C1 segment of cervical spinal cord (tissue), 14 donors: Measurements from ENCODE around the gene EDEM3.
A peak's percentile ranks its signal among the peaks of the same experiment; 100 is the strongest.
"Not testable (repeated sequence)": the region's sequence is repeated elsewhere in the genome, so short reads cannot be mapped to it uniquely, and the experiment has no call there.

Experiments
- DNase-seq, 14 donors: peaks; one replicate each; lab custom pipeline; 2025; lab: John Stamatoyannopoulos, UW

The EDEM3 gene

DNA sequence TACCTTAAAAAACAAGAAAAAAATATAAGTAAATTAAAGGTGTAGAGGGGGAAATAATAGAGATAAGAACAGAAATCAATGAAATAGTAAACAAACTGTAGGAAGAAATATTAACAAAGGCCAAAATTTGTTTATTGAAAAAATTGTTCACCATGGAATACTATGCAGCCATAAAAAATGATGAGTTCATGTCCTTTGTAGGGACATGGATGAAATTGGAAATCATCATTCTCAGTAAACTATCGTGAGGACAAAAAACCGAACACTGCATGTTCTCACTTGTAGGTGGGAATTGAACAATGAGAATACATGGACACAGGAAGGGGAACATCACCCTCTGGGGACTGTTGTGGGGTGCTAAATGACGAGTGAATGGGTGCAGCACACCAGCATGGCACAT is 75.2 kb downstream of the EDEM3 start:
- not testable (repeated sequence) for DNase-seq

DNA sequence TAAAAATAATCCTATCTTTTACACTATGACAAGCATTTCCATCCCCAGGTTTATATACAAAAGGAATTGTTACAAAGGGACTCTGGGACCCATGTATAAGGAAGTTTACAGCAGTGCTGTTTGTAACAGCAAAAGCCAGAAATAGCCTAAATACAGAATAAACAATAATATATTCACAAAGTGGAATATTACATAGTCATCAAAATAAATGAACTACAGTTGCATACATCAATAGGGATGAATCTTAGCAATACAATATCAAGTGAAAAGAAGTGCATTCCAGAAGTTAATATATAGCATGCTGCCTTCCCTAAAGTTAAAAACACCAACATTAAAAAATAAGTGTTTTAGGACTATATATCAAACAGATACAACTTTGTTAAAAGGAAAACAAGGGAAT is 77.3 kb downstream of the EDEM3 start:
- no peak for DNase-seq

DNA sequence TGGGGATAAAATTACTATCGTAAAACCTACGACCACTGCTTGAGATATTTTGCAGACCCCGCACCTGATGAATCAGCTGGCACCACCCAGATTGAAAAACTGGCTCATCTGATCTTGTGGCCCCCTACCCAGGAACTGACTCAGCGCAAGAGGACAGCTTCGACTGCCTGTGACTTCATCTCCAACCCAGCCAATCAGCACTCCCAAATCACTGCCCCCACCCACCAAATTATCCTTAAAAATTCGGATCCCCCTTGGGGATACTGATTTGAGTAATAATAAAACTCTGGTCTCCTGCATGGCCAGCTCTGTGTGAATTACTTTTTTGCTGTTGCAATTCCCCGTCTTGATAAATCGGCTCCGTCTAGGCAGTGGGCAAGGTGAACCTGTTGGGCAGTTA is 81.4 kb downstream of the EDEM3 start:
- no peak for DNase-seq

DNA sequence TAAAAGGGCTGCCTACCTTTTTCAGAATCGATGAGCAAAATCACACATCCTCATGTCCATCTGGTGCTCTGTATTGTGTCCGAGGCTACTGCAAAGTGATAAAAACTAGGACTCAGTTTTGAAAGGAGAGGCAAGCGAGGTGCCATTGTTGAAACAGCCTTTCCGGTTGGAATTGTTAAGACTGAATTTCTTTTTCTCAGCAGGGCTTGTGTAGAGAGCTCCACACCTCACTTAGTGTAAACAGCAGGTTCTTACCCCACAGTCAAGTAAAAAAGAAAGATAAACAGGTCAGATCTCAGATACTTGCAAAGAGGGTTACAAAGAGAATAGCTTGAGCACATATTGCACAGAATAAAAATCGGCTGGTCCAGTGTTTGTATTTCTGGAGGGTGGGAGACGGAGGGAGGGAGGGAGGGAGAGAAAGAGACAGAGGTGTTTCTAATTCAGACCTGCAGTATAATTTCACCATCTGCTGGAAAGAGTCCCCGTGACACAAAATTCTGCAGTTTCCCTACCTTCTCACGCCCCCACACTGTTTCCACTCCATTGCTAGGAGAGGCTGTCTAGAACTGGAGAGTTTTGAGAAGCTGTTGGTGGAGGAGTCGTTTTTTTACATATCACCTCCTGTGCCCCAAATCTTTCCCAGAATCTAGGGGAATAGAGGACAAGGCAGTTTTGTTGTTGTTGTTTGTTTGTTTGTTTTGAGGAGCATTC is 82.5 kb downstream of the EDEM3 start:
- DNase-seq, result peak in 1 of 14 donors; percentile 54

DNA sequence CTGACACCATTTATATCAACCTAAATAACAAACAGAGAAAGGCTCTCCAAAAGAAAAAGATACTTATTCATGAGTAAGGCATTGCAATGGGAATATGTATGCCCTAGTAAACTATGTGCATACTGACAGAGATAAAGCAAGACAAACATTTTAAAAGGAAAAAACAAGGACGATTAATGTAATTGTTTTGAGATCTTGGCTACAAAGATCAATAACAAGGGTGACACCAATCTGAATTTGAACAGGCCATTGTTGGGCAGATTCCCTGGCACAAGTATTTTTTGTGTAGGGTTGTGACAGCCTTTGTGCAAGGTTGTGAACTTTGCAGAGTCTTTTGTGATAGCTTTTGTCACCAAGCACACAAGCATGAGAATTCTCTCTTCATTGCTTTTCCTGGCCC is 85.3 kb downstream of the EDEM3 start:
- no peak for DNase-seq

DNA sequence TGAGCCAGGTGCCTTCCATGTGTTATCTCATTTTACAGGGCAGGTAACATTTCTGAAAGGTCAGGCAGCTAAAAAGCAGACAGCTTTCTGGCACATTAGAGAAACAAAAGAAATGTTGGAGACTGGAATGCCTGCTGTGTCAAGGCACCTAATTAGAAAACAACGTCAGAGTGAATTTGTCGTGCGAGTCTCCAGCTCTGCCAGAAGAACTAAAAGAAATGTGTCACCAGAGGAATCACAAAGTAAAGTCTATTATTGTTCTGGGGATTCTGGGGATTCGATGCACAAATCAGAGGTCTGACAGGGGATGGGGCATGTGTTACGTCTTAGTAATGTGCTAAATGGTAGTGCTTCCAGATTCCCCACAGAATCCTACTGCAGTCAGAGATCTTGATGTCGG is 89.3 kb downstream of the EDEM3 start:
- peak in 1 of 14 donors; percentile 23 for DNase-seq

DNA sequence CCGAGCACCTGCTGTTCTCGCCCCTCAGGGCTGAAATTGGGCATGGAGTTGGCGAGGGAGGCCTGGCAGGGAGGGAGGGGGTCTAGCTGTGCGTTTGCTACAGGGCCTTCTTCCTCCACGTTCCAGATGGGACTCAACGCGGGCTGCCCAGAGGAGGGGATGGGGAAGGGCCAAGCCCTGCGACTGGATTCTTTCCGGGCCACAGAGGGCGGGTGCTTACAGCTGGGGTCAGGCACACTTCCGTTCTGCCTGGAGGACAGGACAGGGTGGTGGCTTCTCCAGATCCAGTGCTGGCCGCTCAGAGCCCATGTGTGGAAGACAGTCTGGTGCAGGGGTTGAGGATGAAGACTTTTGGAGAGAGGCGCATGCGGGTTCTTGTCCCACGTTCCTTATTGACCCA is 90.0 kb downstream of the EDEM3 start:
- DNase-seq, result no peak

DNA sequence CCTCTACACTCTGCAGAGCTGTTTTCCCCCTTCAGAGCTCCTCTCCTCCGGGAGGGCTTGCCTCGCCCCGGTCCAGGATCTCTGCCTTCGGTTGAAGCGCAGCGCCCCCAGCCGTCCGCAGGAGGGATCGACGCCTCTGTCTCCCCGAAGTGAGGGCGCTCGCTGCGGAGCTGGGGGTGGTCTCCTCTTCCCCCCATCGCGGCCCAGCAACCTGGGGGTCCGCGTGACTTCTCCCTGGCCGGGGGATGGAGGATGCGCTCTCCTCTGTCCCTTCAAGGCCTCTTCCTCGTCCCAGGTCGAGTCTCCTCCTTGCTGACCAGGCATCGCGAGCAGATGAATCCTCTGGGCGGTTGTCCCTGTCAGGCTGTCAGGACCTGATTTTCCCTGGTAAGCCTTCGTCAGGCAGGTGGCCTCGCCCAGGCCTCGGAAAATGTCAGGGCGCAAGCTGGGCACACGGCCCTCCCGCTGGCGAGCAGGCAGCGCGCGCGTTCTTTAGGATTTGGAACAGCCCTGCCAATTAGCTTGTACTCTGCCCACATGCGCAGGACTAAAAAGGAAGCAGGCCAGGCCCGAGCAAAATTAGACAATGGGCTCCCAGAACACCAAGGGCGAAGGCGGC is 90.5 kb downstream of the EDEM3 start:
- peak; percentile 10 to 94 (median 60) for DNase-seq

DNA sequence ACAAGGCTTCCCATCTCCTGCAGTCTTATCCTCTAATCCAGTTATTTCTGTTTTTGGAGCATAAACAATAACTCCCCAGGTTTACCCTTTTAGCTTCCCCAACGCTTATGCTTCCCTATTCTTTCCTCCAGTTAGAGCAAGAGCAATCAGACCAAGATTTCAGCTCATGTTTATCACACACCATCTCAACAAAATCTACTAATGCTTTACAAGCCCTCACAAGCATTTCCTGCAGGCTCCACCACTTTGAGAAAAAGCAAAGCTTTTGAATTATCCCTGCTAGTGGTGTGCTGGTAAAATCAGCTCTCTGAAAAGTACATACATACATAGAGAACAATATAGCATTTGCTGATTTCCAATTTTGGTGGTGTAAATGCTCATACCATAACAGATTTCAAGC is 92.9 kb downstream of the EDEM3 start:
- DNase-seq, result no peak

DNA sequence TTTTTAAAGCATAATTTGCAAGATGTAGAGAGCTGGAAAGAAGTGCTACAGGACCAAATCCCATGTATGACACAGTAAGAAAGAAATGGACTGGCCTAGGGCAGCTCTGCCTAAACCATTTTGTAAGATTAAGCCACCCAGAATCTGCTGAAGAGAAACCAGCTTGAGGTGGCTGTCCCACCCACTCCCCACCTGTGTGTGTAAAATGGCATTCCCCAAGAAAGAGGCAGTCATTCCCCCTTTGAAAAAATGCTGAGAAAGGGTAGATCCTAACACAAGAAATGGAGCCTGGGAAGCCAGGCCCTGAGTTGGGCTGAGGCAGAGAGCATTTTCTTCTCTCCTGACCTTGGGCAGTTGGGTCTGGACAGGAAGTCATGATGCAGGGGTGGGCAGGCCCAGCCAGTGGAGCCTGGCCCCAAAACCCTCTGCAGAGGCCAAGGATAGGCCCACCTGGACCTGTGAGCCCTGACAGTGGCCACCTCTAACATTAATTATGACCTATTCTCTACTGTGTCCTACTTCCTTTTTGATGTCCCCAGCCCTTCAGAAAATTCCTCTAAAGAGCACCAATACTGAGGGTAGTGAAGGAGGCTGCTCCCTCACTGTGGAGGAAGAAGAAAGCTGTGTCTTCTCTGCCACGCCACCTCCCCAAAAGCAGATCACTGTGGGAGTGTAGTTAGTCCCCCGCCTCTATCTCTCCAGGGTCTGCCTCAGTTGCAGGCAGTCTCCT is 94.0 kb downstream of the EDEM3 start:
- DNase-seq, result peak in 1 of 14 donors; percentile 6

DNA sequence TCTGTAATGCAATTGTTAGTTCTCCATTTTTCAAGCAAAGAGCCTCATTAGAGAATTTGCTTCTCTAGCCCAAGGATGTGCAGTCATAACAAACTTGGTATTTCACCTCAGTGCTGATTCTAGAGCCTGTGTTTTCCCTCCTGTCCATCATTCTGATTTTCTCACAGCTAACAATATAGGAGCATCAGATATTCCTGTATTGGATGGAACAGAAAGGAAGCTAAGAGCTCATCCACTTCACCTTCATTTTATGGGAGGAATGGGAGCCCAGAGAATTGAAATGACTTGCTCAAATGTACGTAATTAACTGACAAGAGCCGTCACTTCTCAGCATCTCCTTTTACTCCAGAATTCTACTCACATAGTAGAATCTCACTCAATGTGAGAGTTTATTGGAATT is 96.6 kb downstream of the EDEM3 start:
- DNase-seq, result no peak

DNA sequence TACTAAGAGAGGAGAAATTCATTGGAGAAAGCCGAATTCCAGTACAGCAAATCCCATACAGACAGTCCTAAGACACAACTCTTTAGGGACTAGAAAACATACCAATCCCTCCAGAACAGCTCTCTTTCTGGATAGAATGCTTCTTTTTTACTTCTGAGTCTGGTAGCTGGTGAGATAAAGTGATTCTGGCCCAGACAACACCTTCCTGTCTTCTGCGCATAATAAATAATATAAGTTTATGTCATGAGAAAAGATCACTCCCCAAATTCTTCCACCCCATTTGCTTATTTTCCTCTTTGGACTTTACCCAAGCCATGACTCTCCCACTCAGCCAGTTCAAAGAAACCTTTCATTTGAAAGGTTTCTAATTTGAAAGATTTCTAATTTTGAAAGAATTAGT is 98.4 kb downstream of the EDEM3 start:
- no peak for DNase-seq

DNA sequence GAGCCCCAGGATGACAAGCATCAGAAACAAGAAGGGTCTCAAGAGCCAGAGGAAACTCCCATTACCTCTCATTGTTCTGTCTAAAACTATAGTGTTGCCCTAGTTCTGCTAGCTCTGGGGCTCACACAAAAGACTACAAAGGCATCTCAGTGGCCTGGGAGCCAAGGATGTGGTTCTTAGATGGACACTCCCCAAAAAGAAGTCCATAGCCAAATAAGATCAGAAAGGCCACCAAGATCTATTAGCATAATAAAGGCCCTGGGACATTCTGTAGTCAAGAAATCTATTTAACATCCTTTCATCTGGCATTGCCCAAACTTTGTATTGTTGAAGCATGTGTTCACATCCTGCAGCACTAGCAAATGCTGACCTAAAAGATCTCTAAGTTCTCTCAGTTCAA is 99.5 kb downstream of the EDEM3 start:
- peak in 1 of 14 donors; percentile 3 for DNase-seq

DNA sequence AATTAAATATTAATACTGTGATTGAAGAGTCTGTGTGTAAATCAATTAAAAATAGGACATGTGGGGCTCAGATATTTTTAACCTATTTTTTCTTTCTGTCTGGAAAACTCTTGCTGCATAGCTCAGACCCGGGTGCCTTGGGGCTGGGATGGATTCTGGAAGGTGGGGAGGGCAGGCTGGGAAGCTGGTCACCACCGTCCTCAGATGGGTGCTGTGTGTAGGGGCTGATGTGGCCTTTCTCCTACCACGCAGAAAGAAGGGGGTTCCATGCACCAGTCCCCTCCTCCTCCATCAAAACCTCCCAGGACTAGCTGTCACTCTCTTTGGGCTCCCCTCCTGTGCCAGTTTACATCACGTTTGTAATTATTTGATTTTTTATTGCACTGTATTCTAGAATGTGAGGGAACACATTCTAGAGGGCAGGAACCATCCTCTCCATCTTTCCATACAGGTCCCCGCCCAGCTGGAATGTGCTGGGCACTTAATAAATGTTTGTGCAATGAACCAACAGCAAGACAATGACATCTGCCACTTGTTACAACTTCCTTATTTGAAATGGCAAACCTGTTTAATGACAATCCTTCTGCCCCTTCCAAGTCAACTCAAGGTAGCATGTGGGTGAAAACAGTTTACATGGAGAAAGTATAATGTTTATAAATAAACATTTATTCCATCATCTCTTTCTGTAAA is 104.3 kb downstream of the EDEM3 start:
- DNase-seq, result no peak

DNA sequence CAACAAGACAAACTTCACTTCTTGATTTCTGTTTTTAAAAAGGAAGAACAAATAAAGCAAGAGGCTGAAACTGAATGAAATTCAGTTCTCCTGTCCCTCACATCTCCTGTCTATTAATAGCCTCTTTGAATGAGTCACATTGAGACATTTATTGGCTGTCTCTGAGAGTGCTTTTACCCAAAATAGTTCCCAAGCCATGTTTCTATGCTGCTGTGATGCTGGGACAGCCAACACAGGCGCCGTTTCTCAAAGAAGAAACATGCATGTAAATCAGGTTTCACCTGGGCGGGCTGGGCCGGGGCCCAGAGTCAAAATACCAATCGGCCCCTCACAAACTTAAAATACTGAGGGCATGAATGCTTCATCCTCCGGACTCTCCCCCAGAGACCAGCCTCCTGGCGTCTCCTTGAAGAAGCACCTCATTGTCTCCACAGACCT is 105.2 kb downstream of the EDEM3 start:
- DNase-seq, result no peak

DNA sequence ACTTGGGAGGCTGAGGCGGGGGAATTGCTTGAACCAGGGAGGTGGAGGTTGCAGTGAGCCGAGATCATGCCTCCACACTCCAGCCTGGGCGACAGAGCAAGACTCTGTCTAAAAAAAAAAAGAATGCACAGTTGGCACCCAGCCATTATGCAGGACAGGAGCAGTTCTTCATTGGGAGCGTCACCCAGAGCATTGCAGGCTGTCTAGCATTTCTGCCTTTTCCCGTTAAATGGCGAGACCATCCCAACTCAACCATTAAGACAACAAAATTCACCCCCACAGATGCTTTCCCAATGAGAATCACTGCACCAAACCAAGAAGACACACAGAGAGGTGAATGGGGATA is 105.8 kb downstream of the EDEM3 start:
- DNase-seq, result no peak

DNA sequence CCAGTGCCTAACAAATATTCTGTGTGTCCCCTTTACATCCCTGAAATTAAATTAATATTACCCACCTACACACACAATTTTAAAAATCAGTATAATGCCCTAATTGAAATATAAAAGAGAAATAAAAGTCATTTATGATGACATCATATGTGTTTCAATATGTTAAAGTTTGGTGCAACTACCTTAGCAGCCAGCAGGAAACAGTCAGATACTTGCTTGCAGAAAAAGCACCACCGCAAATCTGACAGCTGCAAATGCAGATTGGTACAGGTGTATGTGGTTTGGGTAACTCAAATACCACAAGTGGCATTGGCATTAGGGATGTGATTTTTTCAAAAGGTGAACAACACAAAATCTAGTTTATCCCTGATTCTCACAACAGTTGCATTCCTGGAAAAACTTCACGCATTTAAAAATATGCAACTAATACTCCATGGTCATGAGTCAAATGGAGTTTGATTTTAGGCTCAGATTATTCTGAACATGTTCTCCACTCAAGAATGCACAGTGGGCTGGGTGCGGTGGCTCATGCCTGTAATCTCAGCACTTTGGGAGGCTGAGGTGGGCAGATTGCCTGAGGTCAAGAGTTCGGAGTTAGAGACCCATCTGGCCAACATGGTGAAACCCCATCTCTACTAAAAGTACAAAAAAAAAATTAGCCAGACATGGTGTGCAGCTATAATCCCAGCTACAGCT is 106.3 kb downstream of the EDEM3 start:
- no peak for DNase-seq

DNA sequence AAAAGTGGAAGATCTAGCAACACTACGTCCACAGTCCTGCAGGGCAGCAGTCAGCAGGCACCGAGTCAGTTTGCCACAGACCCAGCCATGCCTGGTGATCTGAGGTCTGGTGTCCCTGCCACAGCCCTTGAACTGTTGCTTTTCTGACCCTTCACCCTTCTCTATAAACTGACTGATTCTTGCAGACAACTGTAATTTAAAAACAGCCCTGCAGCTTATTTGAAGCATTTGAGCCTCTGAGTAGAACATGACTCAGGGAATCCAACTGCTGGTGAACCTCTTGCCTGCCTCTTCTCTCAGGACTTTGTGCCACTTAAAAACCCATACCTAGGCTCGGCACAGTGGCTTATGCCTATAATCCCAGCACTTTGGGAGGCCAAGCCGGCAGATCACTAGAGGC is 107.2 kb downstream of the EDEM3 start:
- no peak for DNase-seq

DNA sequence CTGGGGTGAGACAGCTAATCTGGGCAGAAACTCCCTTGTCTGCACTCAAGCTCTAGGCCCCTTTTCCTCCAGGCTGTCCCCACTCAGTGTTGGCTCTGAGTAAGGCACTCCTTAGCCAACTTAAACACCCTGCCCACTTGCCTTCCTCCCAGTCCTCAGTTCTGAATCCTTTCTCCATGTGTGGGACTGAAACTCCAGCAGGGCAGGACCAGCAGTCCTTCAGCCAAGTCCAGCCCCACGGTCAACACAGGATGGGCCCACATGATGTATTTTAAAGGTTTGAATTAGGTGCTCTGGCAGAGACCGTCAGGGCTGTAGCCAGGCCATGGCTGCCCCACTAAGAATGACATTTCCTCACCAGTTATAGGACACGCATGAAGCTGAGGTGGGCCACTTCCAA is 107.8 kb downstream of the EDEM3 start:
- DNase-seq, result no peak

DNA sequence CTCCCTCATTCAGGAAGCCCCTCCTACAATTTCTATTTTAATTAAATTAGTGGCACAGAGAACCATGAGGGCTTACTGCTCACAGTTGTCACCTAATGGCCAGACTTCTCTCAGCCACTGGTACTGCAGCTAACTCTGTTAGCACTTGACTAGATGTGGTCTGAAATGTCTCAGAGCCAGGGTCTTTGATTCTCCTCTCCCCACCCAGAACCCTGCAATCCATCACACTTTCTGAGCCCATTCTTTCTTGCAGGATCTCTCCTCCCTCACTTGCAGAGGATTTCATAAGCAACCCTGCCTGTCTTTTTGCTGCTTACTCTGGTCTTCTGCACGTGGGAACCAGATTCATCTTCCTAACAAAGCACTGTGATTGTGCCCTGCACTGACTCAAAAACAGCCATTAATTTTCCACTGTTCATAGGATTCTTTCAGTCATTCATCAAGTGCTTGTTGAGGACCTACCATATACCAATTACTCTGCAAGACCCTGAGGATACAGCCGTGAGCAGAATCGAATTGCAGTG is 108.4 kb downstream of the EDEM3 start:
- no peak for DNase-seq

DNA sequence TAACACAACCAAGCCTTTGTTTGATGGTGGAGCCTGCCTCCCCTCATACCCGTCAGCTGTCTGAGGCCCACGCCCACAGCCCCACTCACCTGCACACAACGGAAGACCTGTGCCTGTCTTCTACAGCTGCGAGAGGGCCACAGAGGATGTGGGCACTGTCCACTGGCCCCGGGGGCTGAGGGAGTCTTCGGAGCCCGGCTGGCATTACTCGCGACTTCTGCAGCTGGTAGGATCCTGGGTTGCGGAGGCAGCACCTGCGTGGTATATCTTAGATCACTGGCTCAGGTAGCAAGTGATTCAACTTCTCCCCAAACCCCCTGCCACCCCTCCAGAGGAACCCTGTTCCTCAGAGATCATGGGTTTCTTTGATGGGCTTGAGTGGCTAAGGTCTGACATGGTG is 109.9 kb downstream of the EDEM3 start:
- no peak for DNase-seq

DNA sequence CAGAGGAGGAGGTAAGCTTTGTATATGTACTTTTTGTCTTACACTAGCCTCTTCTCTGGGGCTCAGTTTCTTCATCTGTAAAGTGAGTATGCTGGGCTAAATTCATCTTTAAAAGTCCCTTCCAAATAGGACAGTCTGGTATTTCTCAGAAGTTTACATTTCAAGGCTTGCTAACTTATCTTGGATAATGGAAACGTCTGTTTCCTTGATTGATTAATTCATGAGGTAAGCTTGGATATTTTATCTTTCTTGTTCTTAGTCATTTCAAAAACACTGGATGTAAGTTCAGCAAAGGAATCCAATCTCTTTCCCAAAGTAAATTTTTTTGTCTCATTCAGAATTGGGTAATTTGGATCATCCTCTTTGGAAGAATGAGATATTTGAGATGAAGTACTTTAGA is 111.0 kb downstream of the EDEM3 start:
- no peak for DNase-seq
